ENCODE data around the gene GSK3A. TPM values are rescaled to one million over a fixed set of nuclear protein-coding genes. Genes with fewer than 3 reads are reported as not detected.
A peak's percentile ranks its signal among the peaks of the same experiment; 100 is the strongest.

Gene GSK3A
- total and polyA plus RNA-seq, 7 experiments from 2014 or later = 11.4 to 52.0 (median 30.6) TPM

- intact Hi-C loops (cut with micrococcal nuclease) = loop anchor here in 1 of 2 donors (10.0 kb wide), 1 partner anchor 404 kb away; the partner anchor contains the start of gene ARHGEF1
- Mint-ChIP-seq H3K4me3 (no peak overlapping the region), H3K27ac (peak overlapping the region in 2 of 9 donors; percentile 6 to 25), H3K4me1 (peaks cover 17 to 30% (median 26%) of the 10 kb centered on the region in 7 donors), H3K27me3 (no peaks in the 10 kb centered on the region), H3K9me3 (peaks cover 0 to 4% (median 0%) of the 10 kb centered on the region in 11 donors), H3K36me3 (peaks cover 0 to 11% (median 8%) of the 10 kb centered on the region in 5 donors)
- ChIA-PET CTCF (interaction anchor here (1.0 kb wide), 1 partner anchor 111 kb away, joined by 4 read pairs; no protein-coding TSS in a partner anchor), POLR2A (no interaction called here)
- no peak overlapping the region for H3K27ac ChIP-seq (ENCODE audit: low read depth, low read length)
- DNase-seq (no peak), ATAC-seq (no peak)
- no peaks in the 10 kb centered on the region for H3K9me3 ChIP-seq (ENCODE audit: control insufficient read depth in 2 of 3, low read length in 3 of 3)
- no peaks in the 10 kb centered on the region for H3K27me3 ChIP-seq (ENCODE audit: control insufficient read depth in 2 of 2, insufficient read depth in 2 of 2, low read length in 2 of 2)
- H3K4me1 ChIP-seq (ENCODE audit: control insufficient read depth in 2 of 2, insufficient read depth in 2 of 2, low read length in 2 of 2) = peaks cover 10 to 14% of the 10 kb centered on the region in 2 donors
- H3K4me3 ChIP-seq (ENCODE audit: low read length) = no peak overlapping the region
- H3K36me3 ChIP-seq (ENCODE audit: control insufficient read depth in 2 of 3, insufficient read depth in 3 of 3, low read length in 3 of 3) = peaks cover 0 to 74% (median 15%) of the 10 kb centered on the region in 3 experiments
These were observed 46.6 kb upstream of the GSK3A start for GRCh38 chr19:42288881-42289555.

GRCh38 chr19:42288387-42288786 is 46.0 kb upstream of the GSK3A start:
- Histone ChIP-seq H3K36me3 (ENCODE audit: control insufficient read depth in 2 of 3, insufficient read depth in 3 of 3, low read length in 3 of 3) (peaks cover 0 to 68% (median 15%) of the 10 kb centered on the region in 3 experiments), H3K27me3 (ENCODE audit: control insufficient read depth in 2 of 2, insufficient read depth in 2 of 2, low read length in 2 of 2) (no peaks in the 10 kb centered on the region), H3K4me1 (ENCODE audit: control insufficient read depth in 2 of 2, insufficient read depth in 2 of 2, low read length in 2 of 2) (peaks cover 10 to 14% of the 10 kb centered on the region in 2 donors), H3K9me3 (ENCODE audit: control insufficient read depth in 2 of 3, low read length in 3 of 3) (no peaks in the 10 kb centered on the region), H3K4me3 (ENCODE audit: low read length) (no peak overlapping the region), H3K27ac (ENCODE audit: low read depth, low read length) (no peak overlapping the region)
- ATAC-seq (no peak), DNase-seq (no peak)
- intact Hi-C loops (cut with micrococcal nuclease) = loop anchor here in 1 of 2 donors (10.0 kb wide), 1 partner anchor 404 kb away; the partner anchor contains the start of gene ARHGEF1
- POLR2A ChIA-PET = no interaction called here
- CTCF ChIA-PET = interaction anchor here (1.0 kb wide), 1 partner anchor 112 kb away, joined by 4 read pairs; no protein-coding TSS in a partner anchor
- H3K27ac Mint-ChIP-seq = peak overlapping the region in 2 of 9 donors; percentile 27 to 74
- peaks cover 0 to 4% (median 0%) of the 10 kb centered on the region in 11 donors for H3K9me3 Mint-ChIP-seq
- H3K36me3 Mint-ChIP-seq = peaks cover 0 to 11% (median 7%) of the 10 kb centered on the region in 5 donors
- H3K4me3 Mint-ChIP-seq = no peak overlapping the region
- no peaks in the 10 kb centered on the region for H3K27me3 Mint-ChIP-seq
- peaks cover 17 to 29% (median 26%) of the 10 kb centered on the region in 7 donors for H3K4me1 Mint-ChIP-seq

- POLR2A ChIA-PET = no interaction called here
- Histone ChIP-seq H3K27me3 (ENCODE audit: control insufficient read depth in 2 of 2, insufficient read depth in 2 of 2, low read length in 2 of 2) (no peaks in the 10 kb centered on the region), H3K36me3 (ENCODE audit: control insufficient read depth in 2 of 3, insufficient read depth in 3 of 3, low read length in 3 of 3) (peaks cover 0 to 62% (median 15%) of the 10 kb centered on the region in 3 experiments), H3K9me3 (ENCODE audit: control insufficient read depth in 2 of 3, low read length in 3 of 3) (no peaks in the 10 kb centered on the region), H3K4me1 (ENCODE audit: control insufficient read depth in 2 of 2, insufficient read depth in 2 of 2, low read length in 2 of 2) (peaks cover 14 to 19% of the 10 kb centered on the region in 2 donors), H3K4me3 (ENCODE audit: low read length) (no peak overlapping the region), H3K27ac (ENCODE audit: low read depth, low read length) (no peak overlapping the region)
- peaks cover 0 to 9% (median 5%) of the 10 kb centered on the region in 5 donors for H3K36me3 Mint-ChIP-seq
- intact Hi-C loops (cut with micrococcal nuclease) = loop anchor here in 1 of 2 donors (10.0 kb wide), 1 partner anchor 403 kb away; the partner anchor contains the start of gene ARHGEF1
- H3K4me1 Mint-ChIP-seq = peaks cover 17 to 27% (median 26%) of the 10 kb centered on the region in 7 donors
- H3K9me3 Mint-ChIP-seq = peaks cover 0 to 4% (median 0%) of the 10 kb centered on the region in 11 donors
- CTCF ChIA-PET = interaction anchor here (1.0 kb wide), 1 partner anchor 113 kb away, joined by 4 read pairs; no protein-coding TSS in a partner anchor
- no peak for ATAC-seq
- DNase-seq = no peak
- no peaks in the 10 kb centered on the region for H3K27me3 Mint-ChIP-seq
- peak overlapping the region in 1 of 9 donors; percentile 56 for H3K27ac Mint-ChIP-seq
- H3K4me3 Mint-ChIP-seq = no peak overlapping the region
These were observed 45.4 kb upstream of the GSK3A start for GRCh38 chr19:42287827-42288107.

- ATAC-seq (no peak), DNase-seq (no peak)
- peaks cover 0 to 9% (median 5%) of the 10 kb centered on the region in 5 donors for H3K36me3 Mint-ChIP-seq
- Histone ChIP-seq H3K4me3 (ENCODE audit: low read length) (no peak overlapping the region), H3K9me3 (ENCODE audit: control insufficient read depth in 2 of 3, low read length in 3 of 3) (no peaks in the 10 kb centered on the region), H3K4me1 (ENCODE audit: control insufficient read depth in 2 of 2, insufficient read depth in 2 of 2, low read length in 2 of 2) (peaks cover 19 to 24% of the 10 kb centered on the region in 2 donors), H3K36me3 (ENCODE audit: control insufficient read depth in 2 of 3, insufficient read depth in 3 of 3, low read length in 3 of 3) (peaks cover 0 to 56% (median 15%) of the 10 kb centered on the region in 3 experiments), H3K27ac (ENCODE audit: low read depth, low read length) (no peak overlapping the region), H3K27me3 (ENCODE audit: control insufficient read depth in 2 of 2, insufficient read depth in 2 of 2, low read length in 2 of 2) (no peaks in the 10 kb centered on the region)
- peak overlapping the region in 2 of 9 donors; percentile 9 to 56 for H3K27ac Mint-ChIP-seq
- H3K4me3 Mint-ChIP-seq = peak overlapping the region in 1 of 10 donors; percentile 41
- H3K4me1 Mint-ChIP-seq = peaks cover 17 to 31% (median 26%) of the 10 kb centered on the region in 7 donors
- ChIA-PET POLR2A (no interaction called here), CTCF (no interaction called here)
- H3K27me3 Mint-ChIP-seq = no peaks in the 10 kb centered on the region
- H3K9me3 Mint-ChIP-seq = peaks cover 0 to 6% (median 0%) of the 10 kb centered on the region in 11 donors
- intact Hi-C loops (cut with micrococcal nuclease) = loop anchor here in 1 of 2 donors (10.0 kb wide), 1 partner anchor 402 kb away; the partner anchor contains the start of gene ARHGEF1
These were observed 44.8 kb upstream of the GSK3A start for GRCh38 chr19:42287017-42287826.

- intact Hi-C loops (cut with micrococcal nuclease) = loop anchor here in 1 of 2 donors (10.0 kb wide), 1 partner anchor 402 kb away; the partner anchor contains the start of gene ARHGEF1
- peak overlapping the region in 7 of 10 donors; percentile 19 to 100 (median 87) for H3K4me3 Mint-ChIP-seq
- peak overlapping the region in 8 of 9 donors; percentile 75 to 96 (median 91) for H3K27ac Mint-ChIP-seq
- peaks cover 0 to 49% (median 15%) of the 10 kb centered on the region in 3 experiments for H3K36me3 ChIP-seq (ENCODE audit: control insufficient read depth in 2 of 3, insufficient read depth in 3 of 3, low read length in 3 of 3)
- H3K36me3 Mint-ChIP-seq = peaks cover 0 to 4% (median under 1%) of the 10 kb centered on the region in 5 donors
- H3K4me3 ChIP-seq (ENCODE audit: low read length) = no peak overlapping the region
- H3K27ac ChIP-seq (ENCODE audit: low read depth, low read length) = peak overlapping the region; percentile 70
- DNase-seq (no peak), ATAC-seq (no peak)
- H3K27me3 ChIP-seq (ENCODE audit: control insufficient read depth in 2 of 2, insufficient read depth in 2 of 2, low read length in 2 of 2) = no peaks in the 10 kb centered on the region
- H3K9me3 ChIP-seq (ENCODE audit: control insufficient read depth in 2 of 3, low read length in 3 of 3) = no peaks in the 10 kb centered on the region
- POLR2A ChIA-PET = no interaction called here
- CTCF ChIA-PET = no interaction called here
- H3K9me3 Mint-ChIP-seq = peaks cover 0 to 6% (median 0%) of the 10 kb centered on the region in 11 donors
- H3K27me3 Mint-ChIP-seq = no peaks in the 10 kb centered on the region
- H3K4me1 ChIP-seq (ENCODE audit: control insufficient read depth in 2 of 2, insufficient read depth in 2 of 2, low read length in 2 of 2) = peaks cover 26 to 32% of the 10 kb centered on the region in 2 donors
- peaks cover 10 to 31% (median 20%) of the 10 kb centered on the region in 7 donors for H3K4me1 Mint-ChIP-seq
These were observed 44.1 kb upstream of the GSK3A start for GRCh38 chr19:42286349-42287016.

- intact Hi-C loops (cut with micrococcal nuclease) = loop anchor here in 1 of 2 donors (1.0 to 10.0 kb wide), 2 partner anchors 10 to 401 kb away; partner anchors contain the start of gene ARHGEF1
- Histone ChIP-seq H3K4me3 (ENCODE audit: low read length) (no peak overlapping the region), H3K9me3 (ENCODE audit: control insufficient read depth in 2 of 3, low read length in 3 of 3) (no peaks in the 10 kb centered on the region), H3K4me1 (ENCODE audit: control insufficient read depth in 2 of 2, insufficient read depth in 2 of 2, low read length in 2 of 2) (peaks cover 30 to 36% of the 10 kb centered on the region in 2 donors), H3K36me3 (ENCODE audit: control insufficient read depth in 2 of 3, insufficient read depth in 3 of 3, low read length in 3 of 3) (peaks cover 0 to 44% (median 15%) of the 10 kb centered on the region in 3 experiments), H3K27ac (ENCODE audit: low read depth, low read length) (peak overlapping the region; percentile 70), H3K27me3 (ENCODE audit: control insufficient read depth in 2 of 2, insufficient read depth in 2 of 2, low read length in 2 of 2) (no peaks in the 10 kb centered on the region)
- Mint-ChIP-seq H3K4me3 (peak overlapping the region in 9 of 10 donors; percentile 23 to 100 (median 89)), H3K4me1 (peaks cover 9 to 31% (median 19%) of the 10 kb centered on the region in 7 donors), H3K36me3 (peaks cover 0 to 4% (median 0%) of the 10 kb centered on the region in 5 donors), H3K27me3 (no peaks in the 10 kb centered on the region), H3K9me3 (peaks cover 0 to 4% (median 0%) of the 10 kb centered on the region in 11 donors), H3K27ac (peak overlapping the region in 8 of 9 donors; percentile 75 to 96 (median 91))
- CTCF ChIA-PET = interaction anchor here (0.9 to 1.7 kb wide), 2 partner anchors 10 to 12 kb away, joined by 3 to 8 read pairs; no protein-coding TSS in a partner anchor
- POLR2A ChIA-PET = no interaction called here
- DNase-seq = no peak
- ATAC-seq = no peak
These were observed 43.6 kb upstream of the GSK3A start for GRCh38 chr19:42285988-42286348.

All from naive thymus-derived CD4-positive, alpha-beta T cell (primary cell).